Measurements from ENCODE around the gene NME7. TPM values are rescaled to one million over a fixed set of nuclear protein-coding genes. Genes with fewer than 3 reads are reported as not detected.

NME7 gene
- total RNA-seq, 4 donors from 2014 or later, result 1.9 to 15.9 (median 8.3) TPM

DNA sequence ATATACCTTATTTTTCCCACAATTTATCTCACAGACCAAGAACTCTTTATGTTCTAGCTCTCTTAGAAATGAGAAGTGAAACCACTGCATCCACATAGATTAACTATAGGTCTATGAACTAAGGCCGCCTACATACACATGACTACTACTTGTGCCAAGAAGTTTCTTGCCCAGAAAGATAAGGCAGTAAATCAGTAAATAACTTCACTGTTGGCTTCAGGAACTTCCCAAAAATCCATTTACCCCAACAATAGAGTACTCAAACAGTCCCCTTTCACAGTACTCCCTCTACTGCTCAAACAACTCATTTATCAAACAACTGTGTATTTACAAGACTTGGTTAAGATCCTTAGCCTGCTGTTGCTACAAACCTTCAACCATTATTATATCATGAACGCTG lies 96.5 kb downstream of the NME7 start:
- intact Hi-C loops (cut with DNase I; ENCODE audit: low total_unique reads) (no loop called here), in situ Hi-C loops (cut with MboI; ENCODE audit: low pct_ligation_motif_present in 1 of 4, low pct_unique_long_range_greater_than_20kb in 1 of 4, low sequenced_read_pairs in 3 of 4) (no loop called here)
- H3K27me3 ChIP-seq, result no peaks in the 10 kb centered on the region
- peak overlapping the region in 2 of 4 donors; percentile 15 to 24 for H3K27ac ChIP-seq
- 35% methylated on average over 2 of the region's 2 CpGs; no CpG with 5 or more reads in 1 of the 2 donors for WGBS, 2 donors (ENCODE audit: low coverage in 1 of 2)
- no peaks in the 10 kb centered on the region for H3K9me3 ChIP-seq
- TF ChIP-seq EP300 (IDR thresholded peaks at IDR 0.05; ENCODE audit: low read depth), result no peak
- no peak for TF ChIP-seq POLR2AphosphoS5 (IDR thresholded peaks at IDR 0.05)
- no peak for TF ChIP-seq POLR2A (IDR thresholded peaks at IDR 0.05)
- no peak for TF ChIP-seq CTCF (IDR thresholded peaks at IDR 0.05)
- DNase-seq, result no peak
- no peaks in the 10 kb centered on the region for H3K36me3 ChIP-seq
- peaks cover 0 to 15% (median 6%) of the 10 kb centered on the region in 4 donors for H3K4me1 ChIP-seq
- no peak overlapping the region for H3K4me3 ChIP-seq

DNA sequence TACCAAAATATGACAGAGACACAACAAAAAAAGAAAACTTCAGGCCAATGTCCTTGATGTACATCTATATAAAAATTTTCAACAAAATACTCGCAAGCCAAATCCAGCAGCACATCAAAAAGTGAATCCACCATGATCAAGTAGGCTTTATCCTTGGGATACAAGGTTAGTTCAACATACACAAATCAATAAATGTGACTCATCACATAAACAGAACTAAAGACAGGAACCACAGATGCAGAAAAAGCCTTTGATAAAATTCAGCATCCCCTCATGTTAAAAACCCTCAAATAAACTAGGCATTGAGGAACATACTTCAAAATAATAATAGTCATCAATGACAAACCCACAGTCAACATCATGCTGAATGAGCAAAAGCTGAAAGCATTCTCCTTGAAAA lies 101.5 kb downstream of the NME7 start:
- no peak for DNase-seq
- in situ Hi-C loops (cut with MboI; ENCODE audit: low pct_ligation_motif_present in 1 of 4, low pct_unique_long_range_greater_than_20kb in 1 of 4, low sequenced_read_pairs in 3 of 4) (no loop called here), intact Hi-C loops (cut with DNase I; ENCODE audit: low total_unique reads) (no loop called here)
- H3K4me3 ChIP-seq, result no peak overlapping the region
- H3K27ac ChIP-seq, result no peak overlapping the region
- no peaks in the 10 kb centered on the region for H3K9me3 ChIP-seq
- H3K4me1 ChIP-seq, result peaks cover 0 to 11% (median under 1%) of the 10 kb centered on the region in 4 donors
- H3K36me3 ChIP-seq, result peaks cover 0 to 2% (median 0%) of the 10 kb centered on the region in 4 donors
- TF ChIP-seq POLR2AphosphoS5 (IDR thresholded peaks at IDR 0.05) (no peak), EP300 (IDR thresholded peaks at IDR 0.05; ENCODE audit: low read depth) (no peak), POLR2A (IDR thresholded peaks at IDR 0.05) (no peak), CTCF (IDR thresholded peaks at IDR 0.05) (no peak)
- 94% methylated on average over 1 of the region's 1 CpG; no CpG with 5 or more reads in 1 of the 2 donors for WGBS, 2 donors (ENCODE audit: low coverage in 1 of 2)
- no peaks in the 10 kb centered on the region for H3K27me3 ChIP-seq

- in situ Hi-C loops (cut with MboI; ENCODE audit: low pct_ligation_motif_present in 1 of 4, low pct_unique_long_range_greater_than_20kb in 1 of 4, low sequenced_read_pairs in 3 of 4) (no loop called here), intact Hi-C loops (cut with DNase I; ENCODE audit: low total_unique reads) (no loop called here)
Observed at GRCh38 chr1:169263059-169263458, 104.5 kb downstream of the NME7 start.

DNA sequence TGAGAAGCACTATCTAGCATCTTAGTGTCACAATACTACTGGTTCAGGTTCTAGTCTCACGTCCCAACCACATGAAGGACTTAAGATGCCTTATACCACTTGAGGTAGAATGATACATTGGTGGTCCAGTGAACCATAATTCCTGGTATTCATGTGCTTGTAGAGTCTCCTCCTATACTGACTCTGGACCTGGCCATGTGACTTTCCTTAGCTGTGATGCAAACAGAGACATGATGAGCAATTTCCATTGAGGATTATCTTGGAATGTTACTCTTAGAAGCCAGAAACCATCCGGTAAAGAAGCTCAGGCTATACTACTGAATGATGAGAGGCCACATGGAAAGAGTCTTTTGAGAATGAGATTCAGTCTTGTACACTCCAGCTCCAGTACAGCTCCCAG lies 105.7 kb downstream of the NME7 start:
- Histone ChIP-seq H3K4me3 (no peak overlapping the region), H3K36me3 (peaks cover 0 to 2% (median 0%) of the 10 kb centered on the region in 4 donors), H3K4me1 (no peaks in the 10 kb centered on the region), H3K9me3 (no peaks in the 10 kb centered on the region), H3K27ac (no peak overlapping the region), H3K27me3 (no peaks in the 10 kb centered on the region)
- no peak for DNase-seq
- intact Hi-C loops (cut with DNase I; ENCODE audit: low total_unique reads) (no loop called here), in situ Hi-C loops (cut with MboI; ENCODE audit: low pct_ligation_motif_present in 1 of 4, low pct_unique_long_range_greater_than_20kb in 1 of 4, low sequenced_read_pairs in 3 of 4) (no loop called here)
- 98% methylated on average over 2 of the region's 2 CpGs; no CpG with 5 or more reads in 1 of the 2 donors for WGBS, 2 donors (ENCODE audit: low coverage in 1 of 2)
- TF ChIP-seq POLR2A (IDR thresholded peaks at IDR 0.05), result no peak
- TF ChIP-seq CTCF (IDR thresholded peaks at IDR 0.05), result no peak
- no peak for TF ChIP-seq EP300 (IDR thresholded peaks at IDR 0.05; ENCODE audit: low read depth)
- TF ChIP-seq POLR2AphosphoS5 (IDR thresholded peaks at IDR 0.05), result no peak

More at GRCh38 chr1:169263059-169263458, 104.5 kb downstream of the NME7 start:
- no peaks in the 10 kb centered on the region for H3K27me3 ChIP-seq
- no peak for DNase-seq
- no peaks in the 10 kb centered on the region for H3K9me3 ChIP-seq
- TF ChIP-seq POLR2AphosphoS5 (IDR thresholded peaks at IDR 0.05) (no peak), CTCF (IDR thresholded peaks at IDR 0.05) (no peak), EP300 (IDR thresholded peaks at IDR 0.05; ENCODE audit: low read depth) (no peak), POLR2A (IDR thresholded peaks at IDR 0.05) (no peak)
- no peaks in the 10 kb centered on the region for H3K4me1 ChIP-seq
- H3K27ac ChIP-seq, result no peak overlapping the region
- H3K36me3 ChIP-seq, result peaks cover 0 to 2% (median 0%) of the 10 kb centered on the region in 4 donors
- no peak overlapping the region for H3K4me3 ChIP-seq
